Measurements from ENCODE around the gene CCDC13. TPM values are rescaled to one million over a fixed set of nuclear protein-coding genes. Genes with fewer than 3 reads are reported as not detected.

CCDC13 gene
- total RNA-seq, 1 experiment from 2014 or later: 0.79 TPM

GRCh38 chr3:42732196-42732828 is 40.7 kb downstream of the CCDC13 start:
- no peak overlapping the region for H3K4me3 Mint-ChIP-seq
- H3K4me1 Mint-ChIP-seq: peaks cover 54% of the 10 kb centered on the region
- no peak for TF ChIP-seq USF2 (CRISPR knock-in tag; IDR thresholded peaks at IDR 0.05)
- TF ChIP-seq CREM (CRISPR knock-in tag; IDR thresholded peaks at IDR 0.05): no peak
- TF ChIP-seq SOX15 (CRISPR knock-in tag; IDR thresholded peaks at IDR 0.05): no peak
- TF ChIP-seq ZNF219 (CRISPR knock-in tag; IDR thresholded peaks at IDR 0.05; ENCODE audit: borderline replicate concordance): no peak
- 0 out of 2 replicates have a peak, but pooled peaks have one; percentile 30 for TF ChIP-seq GABPB1 (CRISPR knock-in tag; IDR thresholded peaks at IDR 0.05)
- no peak for TF ChIP-seq SMAD3 (CRISPR knock-in tag; IDR thresholded peaks at IDR 0.05; ENCODE audit: borderline replicate concordance)
- TF ChIP-seq ZNF671 (CRISPR knock-in tag; IDR thresholded peaks at IDR 0.05): no peak
- no peak for TF ChIP-seq RORB (CRISPR knock-in tag; IDR thresholded peaks at IDR 0.05)
- CTCF ChIA-PET: interaction anchor here (1.3 to 2.1 kb wide), 5 partner anchors 12 to 20 kb away, joined by 4 to 16 read pairs (median 7); no protein-coding TSS in a partner anchor
- ATAC-seq (no peak), DNase-seq (ENCODE audit: low spot score) (no peak)
- POLR2A ChIA-PET: no interaction called here
- peaks cover 11% of the 10 kb centered on the region; the same call in 1 of the 2 replicates for H3K27me3 Mint-ChIP-seq (ENCODE audit: low read depth)
- H3K36me3 Mint-ChIP-seq: no peaks in the 10 kb centered on the region
- H3K9me3 Mint-ChIP-seq: peaks cover 5% of the 10 kb centered on the region; the same call in 1 of the 2 replicates
- H3K27ac Mint-ChIP-seq: no peak overlapping the region

- H3K36me3 Mint-ChIP-seq: no peaks in the 10 kb centered on the region
- ATAC-seq: no peak
- peaks cover 11% of the 10 kb centered on the region; the same call in 1 of the 2 replicates for H3K27me3 Mint-ChIP-seq (ENCODE audit: low read depth)
- ChIA-PET CTCF (interaction anchor here (1.4 kb wide), 1 partner anchor 18 kb away, joined by 6 read pairs; no protein-coding TSS in a partner anchor), POLR2A (no interaction called here)
- no peak overlapping the region for H3K4me3 Mint-ChIP-seq
- no peak overlapping the region for H3K27ac Mint-ChIP-seq
- DNase-seq (ENCODE audit: low spot score): no peak
- peaks cover 5% of the 10 kb centered on the region; the same call in 1 of the 2 replicates for H3K9me3 Mint-ChIP-seq
- peaks cover 53% of the 10 kb centered on the region for H3K4me1 Mint-ChIP-seq
- TF ChIP-seq ELF4 (CRISPR knock-in tag; IDR thresholded peaks at IDR 0.05; ENCODE audit: low read depth): no peak
- TF ChIP-seq SMAD3 (CRISPR knock-in tag; IDR thresholded peaks at IDR 0.05; ENCODE audit: borderline replicate concordance): no peak
- no peak for TF ChIP-seq ZNF121 (CRISPR knock-in tag; IDR thresholded peaks at IDR 0.05)
- TF ChIP-seq ZNF532 (CRISPR knock-in tag; IDR thresholded peaks at IDR 0.05; ENCODE audit: borderline replicate concordance): no peak
- TF ChIP-seq KAT7 (CRISPR knock-in tag; IDR thresholded peaks at IDR 0.05; ENCODE audit: borderline replicate concordance): no peak
- TF ChIP-seq FOXJ3 (CRISPR knock-in tag; IDR thresholded peaks at IDR 0.05; ENCODE audit: borderline replicate concordance): no peak
- TF ChIP-seq ZNF425 (CRISPR knock-in tag; conservative IDR thresholded peaks at IDR 0.05): no peak
- no peak for TF ChIP-seq ATF1 (CRISPR knock-in tag; IDR thresholded peaks at IDR 0.05)
- TF ChIP-seq FOXP1 (CRISPR knock-in tag; IDR thresholded peaks at IDR 0.05; ENCODE audit: borderline replicate concordance): no peak
Observed at GRCh38 chr3:42731476-42732195, 41.4 kb downstream of the CCDC13 start.

All from WTC11 (cell line).